H9 (cell line): Measurements from ENCODE around the gene EHF. TPM values are rescaled to one million over a fixed set of nuclear protein-coding genes. Genes with fewer than 3 reads are reported as not detected.

ENCODE experiments used
- DNase-seq: peaks from one replicate; pipeline ENCODE4 v3.0.0-alpha.2; 2017
- H2AFZ ChIP-seq: one replicate; pipeline ENCODE4 v1.6.1; 2013; ENCODE audit warnings: mild to moderate bottlenecking, low read length, control low read depth, moderate library complexity
- H2AK5ac ChIP-seq: 2 replicates; pipeline ENCODE4 v1.6.1; 2013; ENCODE audit warnings: low read length, control low read depth, mixed read lengths; ENCODE audit not compliant: insufficient read length
- H2BK120ac ChIP-seq: one replicate; pipeline ENCODE4 v1.6.1; 2013; ENCODE audit warnings: low read depth, mild to moderate bottlenecking, low read length, control low read depth, inconsistent platforms; ENCODE audit not compliant: poor library complexity, severe bottlenecking
- H2BK12ac ChIP-seq: 2 replicates; pipeline ENCODE4 v1.6.1; 2013; ENCODE audit warnings: low read length, control low read depth, mixed read lengths, low read depth; ENCODE audit not compliant: insufficient read length
- H2BK15ac ChIP-seq: 2 replicates; pipeline ENCODE4 v1.6.1; 2013; ENCODE audit warnings: low read depth, low read length, control low read depth
- H2BK20ac ChIP-seq: one replicate; pipeline ENCODE4 v1.6.1; 2013; ENCODE audit warnings: low read depth, mild to moderate bottlenecking, low read length, control low read depth, inconsistent platforms; ENCODE audit not compliant: poor library complexity, severe bottlenecking
- H2BK5ac ChIP-seq: 2 replicates; pipeline ENCODE4 v1.6.1; 2013; ENCODE audit warnings: low read length, control low read depth, mixed read lengths; ENCODE audit not compliant: insufficient read length
- H3K14ac ChIP-seq: 2 replicates; pipeline ENCODE4 v1.6.1; 2013; ENCODE audit warnings: low read length, control low read depth; ENCODE audit not compliant: insufficient read depth
- H3K18ac ChIP-seq: 2 replicates; pipeline ENCODE4 v1.6.1; 2013; ENCODE audit warnings: low read depth, mild to moderate bottlenecking, mixed read lengths, low read length, control low read depth; ENCODE audit not compliant: insufficient read length
- H3K23ac ChIP-seq: 2 replicates; pipeline ENCODE4 v1.6.1; 2013; ENCODE audit warnings: low read length, control low read depth, mixed read lengths, low read depth; ENCODE audit not compliant: insufficient read length
- H3K23me2 ChIP-seq: 2 replicates; pipeline ENCODE4 v1.6.1; 2013; ENCODE audit warnings: low read depth, mild to moderate bottlenecking, mixed read lengths, low read length, control low read depth; ENCODE audit not compliant: insufficient read length, poor library complexity, severe bottlenecking
- H3K27ac ChIP-seq: 2 replicates; pipeline ENCODE4 v1.5.1; 2013; ENCODE audit warnings: low read length, control low read depth, mixed read lengths, low read depth; ENCODE audit not compliant: insufficient read length
- H3K27me3 ChIP-seq: 2 replicates; pipeline ENCODE4 v1.6.1; 2013; ENCODE audit warnings: low read length, control low read depth, inconsistent platforms; ENCODE audit not compliant: insufficient read depth
- H3K4ac ChIP-seq: 2 replicates; pipeline ENCODE4 v1.6.1; 2013; ENCODE audit warnings: low read depth, mild to moderate bottlenecking, control low read depth, inconsistent platforms, low read length, moderate library complexity
- H3K4me1 ChIP-seq: 2 replicates; pipeline ENCODE4 v1.6.1; 2013; ENCODE audit warnings: low read length, control low read depth, inconsistent platforms; ENCODE audit not compliant: insufficient read depth
- H3K4me2 ChIP-seq: 2 replicates; pipeline ENCODE4 v1.6.1; 2013; ENCODE audit warnings: low read length, control low read depth, mixed read lengths; ENCODE audit not compliant: insufficient read length, insufficient read depth
- H3K56ac ChIP-seq: 2 replicates; pipeline ENCODE4 v1.6.1; 2013; ENCODE audit warnings: low read depth, mild to moderate bottlenecking, mixed read lengths, low read length, control low read depth; ENCODE audit not compliant: insufficient read length
- H3K79me1 ChIP-seq: 2 replicates; pipeline ENCODE4 v1.6.1; 2013; ENCODE audit warnings: low read depth, mild to moderate bottlenecking, moderate library complexity, low read length, control low read depth, inconsistent platforms; ENCODE audit not compliant: insufficient read depth, poor library complexity, severe bottlenecking
- H3K79me2 ChIP-seq: 2 replicates; pipeline ENCODE4 v1.6.1; 2013; ENCODE audit warnings: low read length, control low read depth, inconsistent platforms; ENCODE audit not compliant: insufficient read depth
- H3K9ac ChIP-seq: 2 replicates; pipeline ENCODE4 v1.6.1; 2013; ENCODE audit warnings: low read length, control low read depth, mixed read lengths; ENCODE audit not compliant: insufficient read length; ENCODE audit errors: extremely low read depth
- H3K9me3 ChIP-seq: one replicate; pipeline ENCODE4 v1.6.1; 2013; ENCODE audit warnings: low read depth, low read length, inconsistent platforms; ENCODE audit not compliant: control insufficient read depth
- H3T11ph ChIP-seq: one replicate; pipeline ENCODE4 v1.6.1; 2013; ENCODE audit warnings: mild to moderate bottlenecking, low read length, control low read depth, inconsistent platforms
- H4K20me1 ChIP-seq: one replicate; pipeline ENCODE4 v1.6.1; 2013; ENCODE audit not compliant: control insufficient read depth, insufficient read length, insufficient read depth
- H4K5ac ChIP-seq: 2 replicates; pipeline ENCODE4 v1.6.1; 2013; ENCODE audit warnings: low read depth, mild to moderate bottlenecking, mixed read lengths, low read length, control low read depth; ENCODE audit not compliant: insufficient read length
- H4K8ac ChIP-seq: replicated peaks from 2 replicates; pipeline ENCODE4 v1.6.1; 2013; ENCODE audit warnings: low read length, control low read depth, mixed read lengths, low read depth; ENCODE audit not compliant: insufficient read length
- H4K91ac ChIP-seq: 2 replicates; pipeline ENCODE4 v1.6.1; 2013; ENCODE audit warnings: low read depth, mild to moderate bottlenecking, moderate library complexity, mixed read lengths, low read length, control low read depth; ENCODE audit not compliant: insufficient read length
- H3K27ac Mint-ChIP-seq, 3 experiments: 2 replicates in 2 of 3; 3 replicates in 1 of 3; pipeline ENCODE4 v1.8.0; 2020 to 2021; ENCODE audit warnings: mixed read lengths in 3 of 3, mild to moderate bottlenecking in 1 of 3, moderate library complexity in 1 of 3
- H3K27me3 Mint-ChIP-seq: 2 replicates; pipeline ENCODE4 v1.8.0; 2021; ENCODE audit warnings: low read depth, mild to moderate bottlenecking, moderate library complexity, mixed read lengths
- H3K36me3 Mint-ChIP-seq, 3 experiments: 2 replicates in 2 of 3; 3 replicates in 1 of 3; pipeline ENCODE4 v1.8.0; 2020 to 2021; ENCODE audit warnings: low read depth in 3 of 3, mixed read lengths in 3 of 3; ENCODE audit not compliant: insufficient read depth in 1 of 3
- H3K4me1 Mint-ChIP-seq, 2 experiments: 2 replicates each; pipeline ENCODE4 v1.8.0; 2020; ENCODE audit warnings: mixed read lengths in 2 of 2
- H3K4me3 Mint-ChIP-seq, 2 experiments: 2 replicates in 1 of 2; 3 replicates in 1 of 2; pipeline ENCODE4 v1.8.0; 2020 to 2021; ENCODE audit warnings: mild to moderate bottlenecking in 2 of 2, mixed read lengths in 2 of 2, moderate library complexity in 1 of 2
- H3K9me3 Mint-ChIP-seq, 2 experiments: 2 replicates in 1 of 2; 3 replicates in 1 of 2; pipeline ENCODE4 v1.8.0; 2020; ENCODE audit warnings: mild to moderate bottlenecking in 2 of 2, mixed read lengths in 2 of 2, moderate library complexity in 1 of 2
- WGBS: extraction: QIAGEN DNeasy Blood & Tissue Kit; methylation state at CpG from one replicate; pipeline ENCODE4 v1.1.7; 2013; ENCODE audit warnings: missing lambda C conversion rate, low lambda C conversion rate, mixed read lengths; ENCODE audit not compliant: insufficient read length; ENCODE audit errors: extremely low coverage; 5-methylcytosine and 5-hydroxymethylcytosine counted together
- total RNA-seq: library from RNA; stranded (reverse); gene quantifications from 2 replicates; pipeline ENCODE4 v1.2.1, GENCODE V29; 2021
- TF ChIP-seq, protein P1 (sequence below): fragments of 200-600 bp; sonication (generic); conservative IDR thresholded peaks from 3 replicates; pipeline ENCODE4 v1.8.0; 2021; ENCODE audit warnings: antibody characterized with exemption, mild to moderate bottlenecking

The EHF gene
- total RNA-seq, 1 experiment from 2014 or later: not detected

DNA sequence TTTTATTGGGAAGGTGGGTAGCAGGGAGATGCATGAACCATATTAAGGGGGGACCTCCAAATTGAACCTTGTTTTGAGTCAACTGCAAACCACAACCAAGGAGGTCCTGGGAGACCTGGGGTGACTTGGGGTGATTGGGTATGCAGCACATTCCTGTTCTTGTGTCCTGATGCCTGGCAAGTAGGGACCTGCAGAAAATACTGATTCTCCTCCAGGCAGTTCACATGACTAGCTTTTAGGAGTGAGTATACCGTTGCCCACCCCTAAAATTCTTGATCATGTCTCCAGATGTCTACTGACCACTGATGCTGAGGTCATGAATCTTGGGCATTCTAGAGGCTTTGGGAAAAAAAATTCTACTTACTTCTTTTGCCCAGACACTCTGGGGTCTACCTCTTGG, 6.3 kb downstream of the EHF start:
- H3K4ac ChIP-seq: no peak overlapping the region
- H4K5ac ChIP-seq: no peak overlapping the region
- H3K4me2 ChIP-seq: no peak overlapping the region
- TF ChIP-seq, protein P1, sequence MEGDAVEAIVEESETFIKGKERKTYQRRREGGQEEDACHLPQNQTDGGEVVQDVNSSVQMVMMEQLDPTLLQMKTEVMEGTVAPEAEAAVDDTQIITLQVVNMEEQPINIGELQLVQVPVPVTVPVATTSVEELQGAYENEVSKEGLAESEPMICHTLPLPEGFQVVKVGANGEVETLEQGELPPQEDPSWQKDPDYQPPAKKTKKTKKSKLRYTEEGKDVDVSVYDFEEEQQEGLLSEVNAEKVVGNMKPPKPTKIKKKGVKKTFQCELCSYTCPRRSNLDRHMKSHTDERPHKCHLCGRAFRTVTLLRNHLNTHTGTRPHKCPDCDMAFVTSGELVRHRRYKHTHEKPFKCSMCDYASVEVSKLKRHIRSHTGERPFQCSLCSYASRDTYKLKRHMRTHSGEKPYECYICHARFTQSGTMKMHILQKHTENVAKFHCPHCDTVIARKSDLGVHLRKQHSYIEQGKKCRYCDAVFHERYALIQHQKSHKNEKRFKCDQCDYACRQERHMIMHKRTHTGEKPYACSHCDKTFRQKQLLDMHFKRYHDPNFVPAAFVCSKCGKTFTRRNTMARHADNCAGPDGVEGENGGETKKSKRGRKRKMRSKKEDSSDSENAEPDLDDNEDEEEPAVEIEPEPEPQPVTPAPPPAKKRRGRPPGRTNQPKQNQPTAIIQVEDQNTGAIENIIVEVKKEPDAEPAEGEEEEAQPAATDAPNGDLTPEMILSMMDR: no peak
- Mint-ChIP-seq H3K4me3 (no peak overlapping the region), H3K27me3 (peaks cover 3% of the 10 kb centered on the region; the same call in 1 of the 2 replicates), H3K4me1 (peaks cover 6 to 15% of the 10 kb centered on the region in 2 experiments), H3K9me3 (no peaks in the 10 kb centered on the region), H3K36me3 (no peaks in the 10 kb centered on the region), H3K27ac (no peak overlapping the region)
- H2AFZ ChIP-seq: no peak overlapping the region
- no peak overlapping the region for H3K56ac ChIP-seq
- H3K79me2 ChIP-seq: no peaks in the 10 kb centered on the region
- no peak overlapping the region for H2BK5ac ChIP-seq
- H3K27ac ChIP-seq: no peak overlapping the region
- H3K4me1 ChIP-seq: no peaks in the 10 kb centered on the region; the same call in 1 of the 2 replicates
- DNase-seq: no peak
- H3K14ac ChIP-seq: no peak overlapping the region
- no peak overlapping the region for H2AK5ac ChIP-seq
- H3K9ac ChIP-seq: no peak overlapping the region
- H3K18ac ChIP-seq: no peak overlapping the region
- no peak overlapping the region for H3K23ac ChIP-seq
- H4K8ac ChIP-seq: no peak overlapping the region
- no peaks in the 10 kb centered on the region for H3K27me3 ChIP-seq
- H4K91ac ChIP-seq: no peak overlapping the region
- H2BK12ac ChIP-seq: no peak overlapping the region
- no peak overlapping the region for H2BK15ac ChIP-seq
- H3K9me3 ChIP-seq: no peaks in the 10 kb centered on the region
- H2BK20ac ChIP-seq: no peak overlapping the region
- no peak overlapping the region for H3T11ph ChIP-seq
- no peaks in the 10 kb centered on the region for H3K79me1 ChIP-seq
- no CpG with 5 or more reads among the region's 1 CpG for WGBS
- H3K23me2 ChIP-seq: no peaks in the 10 kb centered on the region
- H4K20me1 ChIP-seq: no peaks in the 10 kb centered on the region
- H2BK120ac ChIP-seq: no peak overlapping the region
